ENCODE measurements around the gene RAP1A. TPM values are rescaled to one million over a fixed set of nuclear protein-coding genes. Genes with fewer than 3 reads are reported as not detected.

RAP1A gene
- total RNA-seq, 1 experiment from 2014 or later: 26.7 TPM

GRCh38 chr1:111704776-111705175, 85.2 kb downstream of the RAP1A start:
- H3K79me2 ChIP-seq (ENCODE audit: insufficient read depth, low read length): no peaks in the 10 kb centered on the region
- H4K20me1 ChIP-seq (ENCODE audit: control insufficient read depth, insufficient read depth, insufficient read length): no peaks in the 10 kb centered on the region
- H4K5ac ChIP-seq (ENCODE audit: insufficient read length, low read depth, low read length): no peak overlapping the region
- no peak overlapping the region for H3K23ac ChIP-seq (ENCODE audit: insufficient read length, low read depth, low read length)
- no peak overlapping the region for H3K4me2 ChIP-seq (ENCODE audit: insufficient read depth, insufficient read length, low read length)
- H3T11ph ChIP-seq (ENCODE audit: low read length): no peak overlapping the region
- no peak overlapping the region for H4K8ac ChIP-seq (replicated peaks; ENCODE audit: insufficient read length, low read depth, low read length)
- TF ChIP-seq, protein P1, sequence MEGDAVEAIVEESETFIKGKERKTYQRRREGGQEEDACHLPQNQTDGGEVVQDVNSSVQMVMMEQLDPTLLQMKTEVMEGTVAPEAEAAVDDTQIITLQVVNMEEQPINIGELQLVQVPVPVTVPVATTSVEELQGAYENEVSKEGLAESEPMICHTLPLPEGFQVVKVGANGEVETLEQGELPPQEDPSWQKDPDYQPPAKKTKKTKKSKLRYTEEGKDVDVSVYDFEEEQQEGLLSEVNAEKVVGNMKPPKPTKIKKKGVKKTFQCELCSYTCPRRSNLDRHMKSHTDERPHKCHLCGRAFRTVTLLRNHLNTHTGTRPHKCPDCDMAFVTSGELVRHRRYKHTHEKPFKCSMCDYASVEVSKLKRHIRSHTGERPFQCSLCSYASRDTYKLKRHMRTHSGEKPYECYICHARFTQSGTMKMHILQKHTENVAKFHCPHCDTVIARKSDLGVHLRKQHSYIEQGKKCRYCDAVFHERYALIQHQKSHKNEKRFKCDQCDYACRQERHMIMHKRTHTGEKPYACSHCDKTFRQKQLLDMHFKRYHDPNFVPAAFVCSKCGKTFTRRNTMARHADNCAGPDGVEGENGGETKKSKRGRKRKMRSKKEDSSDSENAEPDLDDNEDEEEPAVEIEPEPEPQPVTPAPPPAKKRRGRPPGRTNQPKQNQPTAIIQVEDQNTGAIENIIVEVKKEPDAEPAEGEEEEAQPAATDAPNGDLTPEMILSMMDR (conservative IDR thresholded peaks at IDR 0.05): no peak
- H2BK15ac ChIP-seq (ENCODE audit: low read depth, low read length): no peak overlapping the region
- H2BK20ac ChIP-seq (ENCODE audit: low read depth, low read length, poor library complexity, severe bottlenecking): no peak overlapping the region
- no peaks in the 10 kb centered on the region for H3K79me1 ChIP-seq (ENCODE audit: insufficient read depth, low read depth, low read length, poor library complexity, severe bottlenecking)
- H3K9ac ChIP-seq (ENCODE audit: extremely low read depth, insufficient read length, low read length): no peak overlapping the region
- H2BK120ac ChIP-seq (ENCODE audit: low read depth, low read length, poor library complexity, severe bottlenecking): no peak overlapping the region
- no peak overlapping the region for H3K14ac ChIP-seq (ENCODE audit: insufficient read depth, low read length)
- no peak overlapping the region for H3K4ac ChIP-seq (ENCODE audit: low read depth, low read length)
- no peak overlapping the region for H3K27ac Mint-ChIP-seq
- H2BK12ac ChIP-seq (ENCODE audit: insufficient read length, low read depth, low read length): no peak overlapping the region
- H3K9me3 Mint-ChIP-seq: no peaks in the 10 kb centered on the region
- no peak overlapping the region for H3K18ac ChIP-seq (ENCODE audit: insufficient read length, low read depth, low read length)
- no peak overlapping the region for H3K56ac ChIP-seq (ENCODE audit: insufficient read length, low read depth, low read length)
- no peaks in the 10 kb centered on the region for H3K27me3 Mint-ChIP-seq (ENCODE audit: low read depth)
- no peak overlapping the region for H2AFZ ChIP-seq (ENCODE audit: low read length)
- no peaks in the 10 kb centered on the region for H3K4me1 Mint-ChIP-seq
- no peak overlapping the region for H3K27ac ChIP-seq (ENCODE audit: insufficient read length, low read depth, low read length)
- no peak for DNase-seq
- no peak overlapping the region for H2AK5ac ChIP-seq (ENCODE audit: insufficient read length, low read length)
- H3K23me2 ChIP-seq (ENCODE audit: insufficient read length, low read depth, low read length, poor library complexity, severe bottlenecking): no peaks in the 10 kb centered on the region
- H3K4me1 ChIP-seq (ENCODE audit: insufficient read depth, low read length): no peaks in the 10 kb centered on the region
- no peaks in the 10 kb centered on the region for H3K9me3 ChIP-seq (ENCODE audit: control insufficient read depth, low read depth, low read length)
- H4K91ac ChIP-seq (ENCODE audit: insufficient read length, low read depth, low read length): no peak overlapping the region
- no peak overlapping the region for H3K4me3 Mint-ChIP-seq
- no peak overlapping the region for H2BK5ac ChIP-seq (ENCODE audit: insufficient read length, low read length)
- H3K36me3 Mint-ChIP-seq (ENCODE audit: insufficient read depth in 1 of 3, low read depth in 3 of 3): peaks cover 14 to 45% (median 43%) of the 10 kb centered on the region in 3 experiments
- H3K27me3 ChIP-seq (ENCODE audit: insufficient read depth, low read length): no peaks in the 10 kb centered on the region
